ENCODE data around the gene KLK10.

GRCh38 chr19:50969413-50969760 lies 50.1 kb downstream of the KLK10 start, which contains the start of gene KLK6:
- no peak for TF ChIP-seq CTCF (IDR thresholded peaks at IDR 0.05)
- no peak for TF ChIP-seq POLR2AphosphoS5 (IDR thresholded peaks at IDR 0.05)
- no peak for TF ChIP-seq POLR2A (IDR thresholded peaks at IDR 0.05)
